Inflammatory macrophage treated with lipopolysaccharide for 4 hours (primary cell): Measurements from ENCODE around the gene MIPOL1.
"Not testable (repeated sequence)": the region's sequence is repeated elsewhere in the genome, so short reads cannot be mapped to it uniquely, and the experiment has no call there.

Experiments
- DNase-seq: peaks from one replicate; pipeline ENCODE4 v3.0.0-alpha.2; 2020

MIPOL1 gene

GRCh38 chr14:37197421-37198272 lies at the start of gene MIPOL1:
TSS of gene MIPOL1 (plus strand) at chr14:37197937. CDS start at chr14:37247889, 49,952 bp downstream.
- peak; percentile 25 for DNase-seq

- peak; percentile 57 for DNase-seq
Observed at GRCh38 chr14:37150414-37150813, 47.3 kb upstream of the MIPOL1 start.

GRCh38 chr14:37153005-37153404 lies 44.7 kb upstream of the MIPOL1 start:
- no peak for DNase-seq

- DNase-seq = no peak
Observed at GRCh38 chr14:37153483-37153882, 44.3 kb upstream of the MIPOL1 start.

DNA sequence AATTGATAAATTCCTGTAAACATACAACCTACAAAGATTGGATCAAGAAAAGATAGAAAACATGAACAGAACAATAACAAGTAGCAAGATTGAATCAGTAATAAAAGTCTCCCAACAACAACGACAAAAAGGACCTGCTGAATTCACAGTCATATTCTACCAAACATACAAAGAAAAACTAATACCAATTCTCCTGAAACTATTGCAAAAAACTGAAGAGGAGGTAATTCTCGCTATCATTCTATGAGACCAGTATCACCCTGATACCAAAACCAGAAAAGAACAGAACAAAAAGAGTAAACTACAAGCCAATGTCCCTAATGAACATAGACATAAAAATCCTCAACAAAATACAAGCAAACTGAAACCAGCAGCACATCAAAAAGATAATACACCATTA lies 39.8 kb upstream of the MIPOL1 start:
- no peak for DNase-seq

DNA sequence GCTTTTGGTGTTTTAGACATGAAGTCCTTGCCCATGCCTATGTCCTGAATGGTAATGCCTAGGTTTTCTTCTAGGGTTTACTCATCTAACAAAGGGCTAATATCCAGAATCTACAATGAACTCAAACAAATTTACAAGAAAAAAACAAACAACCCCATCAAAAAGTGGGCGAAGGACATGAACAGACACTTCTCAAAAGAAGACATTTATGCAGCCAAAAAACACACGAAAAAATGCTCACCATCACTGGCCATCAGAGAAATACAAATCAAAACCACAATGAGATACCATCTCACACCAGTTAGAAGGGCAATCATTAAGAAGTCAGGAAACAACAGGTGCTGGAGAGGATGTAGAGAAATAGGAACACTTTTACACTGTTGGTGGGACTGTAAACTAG lies 35.4 kb upstream of the MIPOL1 start:
- DNase-seq = not testable (repeated sequence)

DNA sequence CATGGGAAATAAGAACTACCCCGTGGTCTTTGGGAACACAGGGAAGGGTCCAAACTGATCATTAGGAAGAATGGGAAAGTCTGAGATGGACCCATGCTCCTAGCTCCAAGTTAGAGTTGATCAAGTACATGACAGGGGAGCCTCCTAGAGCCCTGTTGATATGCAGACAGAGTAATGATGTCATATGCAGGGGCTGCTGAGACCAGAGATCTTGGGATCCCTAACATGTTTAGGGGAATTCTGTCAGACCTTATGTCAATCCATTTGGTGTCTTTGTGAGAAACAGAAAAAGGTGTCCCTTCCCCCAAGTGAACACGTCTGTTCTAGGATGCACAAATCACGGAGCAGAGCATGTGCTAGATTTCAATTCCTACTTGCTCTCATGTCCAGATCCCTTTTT lies 31.9 kb upstream of the MIPOL1 start:
- no peak for DNase-seq

DNA sequence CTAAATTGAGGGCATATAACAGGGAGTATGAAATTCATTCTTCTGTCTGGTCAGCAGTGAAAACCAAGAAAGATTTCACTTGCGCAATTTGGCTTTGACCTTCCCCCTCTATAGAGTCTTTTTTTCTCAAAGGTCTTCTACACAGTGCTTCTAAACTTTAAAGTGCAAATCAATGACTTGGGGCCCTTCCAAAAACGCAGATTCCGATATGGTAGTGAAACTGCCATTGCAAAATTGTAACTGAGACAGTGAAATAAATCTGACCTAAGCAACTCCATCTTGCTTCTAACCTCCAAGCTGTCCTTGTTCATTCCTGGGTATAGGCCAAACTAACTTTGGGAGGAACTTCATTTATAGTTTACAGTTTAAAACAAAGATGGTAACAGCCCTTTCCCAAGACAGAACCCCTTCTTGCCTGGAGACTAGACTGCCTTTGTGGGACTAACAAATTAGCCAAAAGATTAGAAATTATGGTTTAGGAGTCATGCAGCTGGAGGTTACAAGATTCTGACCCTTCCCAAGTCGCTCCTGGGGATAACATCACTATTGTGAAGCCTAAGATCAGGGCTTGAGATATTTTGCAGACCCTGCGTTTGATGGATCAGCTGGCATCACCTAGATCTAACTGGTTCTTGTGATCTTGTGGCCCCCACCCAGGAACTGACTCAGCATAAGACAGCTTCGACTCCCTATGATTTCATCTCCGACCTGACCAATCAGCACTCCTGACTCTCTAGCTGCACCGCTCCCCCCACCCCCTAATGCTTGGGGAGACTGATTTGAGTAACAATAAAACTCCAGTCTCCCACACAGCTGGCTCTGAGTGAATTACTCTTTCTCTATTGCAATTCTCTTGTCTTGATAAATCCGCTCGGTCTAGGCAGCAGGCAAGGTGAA lies 30.3 kb upstream of the MIPOL1 start:
- no peak for DNase-seq

DNA sequence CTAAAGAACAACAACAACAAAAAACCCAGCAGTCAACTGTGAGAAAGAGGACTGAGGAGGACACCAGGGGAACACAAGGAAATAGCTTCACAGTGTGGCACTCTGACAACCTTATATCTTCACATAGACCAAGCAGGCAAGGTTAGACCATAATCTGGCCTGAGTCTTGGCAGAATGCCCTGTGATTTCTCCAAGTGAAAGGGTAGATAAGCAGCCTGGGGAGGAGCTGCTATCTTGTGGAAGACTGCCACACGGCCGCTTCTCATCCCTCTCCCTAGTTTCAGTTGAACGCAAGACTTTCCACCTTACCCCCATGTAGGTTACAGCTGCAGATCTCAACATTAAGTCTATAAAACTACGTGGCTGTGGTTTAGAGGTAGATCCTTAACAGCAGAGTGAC lies 29.0 kb upstream of the MIPOL1 start:
- DNase-seq = no peak

GRCh38 chr14:37170237-37170636 lies 27.5 kb upstream of the MIPOL1 start:
- DNase-seq = no peak

DNA sequence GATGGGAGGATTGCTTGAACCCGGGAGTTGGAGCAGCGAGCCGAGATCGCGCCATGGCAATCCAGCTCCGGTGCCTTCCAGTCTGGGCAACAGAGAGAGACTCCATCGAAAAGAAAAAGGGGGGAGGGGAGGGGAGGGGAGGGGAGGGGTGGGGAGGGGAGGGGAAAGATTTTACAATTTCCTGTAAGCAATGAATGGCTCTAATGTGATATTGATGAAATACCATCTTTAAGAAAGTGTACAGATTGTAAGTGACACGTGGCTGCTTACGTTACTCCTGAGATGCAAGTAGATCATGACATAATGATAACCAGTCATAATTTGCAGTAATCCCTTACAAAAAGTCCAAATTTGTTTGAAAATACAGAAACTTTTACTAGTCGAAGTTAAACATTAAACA lies 26.7 kb upstream of the MIPOL1 start:
- no peak for DNase-seq

- no peak for DNase-seq
Observed at GRCh38 chr14:37171678-37172023, 26.1 kb upstream of the MIPOL1 start.

GRCh38 chr14:37172024-37172869 lies 25.5 kb upstream of the MIPOL1 start, which contains the start of gene SLC25A21:
TSS of gene SLC25A21 (minus strand) at chr14:37172606.
- no peak for DNase-seq

GRCh38 chr14:37172936-37173614 lies 24.7 kb upstream of the MIPOL1 start:
- no peak for DNase-seq

DNA sequence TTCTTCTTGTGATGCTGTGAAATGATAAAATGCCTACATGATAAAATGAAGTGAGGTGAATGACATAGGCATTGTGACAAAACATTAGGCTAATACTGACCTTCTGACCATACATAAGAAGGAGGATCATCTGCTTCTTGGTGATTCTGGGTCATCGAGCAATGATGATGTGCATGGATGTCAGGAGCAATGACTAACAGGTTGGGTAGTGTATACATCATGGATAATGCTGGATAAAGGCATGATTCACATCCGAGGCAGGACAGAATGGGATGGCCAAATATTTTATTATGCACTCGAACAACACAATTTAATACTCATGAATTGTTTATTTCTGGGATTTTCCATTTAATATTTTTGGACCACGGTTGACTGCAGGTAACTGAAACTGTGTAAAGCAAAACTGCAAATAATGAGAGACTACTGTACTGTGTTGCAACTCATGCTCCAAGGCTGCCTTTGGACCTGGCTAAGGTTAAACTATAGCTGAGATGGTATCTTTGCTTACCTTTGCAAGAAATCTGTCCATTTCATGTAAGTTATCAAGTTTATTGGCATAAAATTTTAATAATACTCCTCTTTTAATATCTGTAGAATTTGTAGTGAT lies 17.7 kb upstream of the MIPOL1 start:
- no peak for DNase-seq

GRCh38 chr14:37180886-37181285 lies 16.9 kb upstream of the MIPOL1 start:
- not testable (repeated sequence) for DNase-seq

- DNase-seq = no peak
Observed at GRCh38 chr14:37181441-37181840, 16.3 kb upstream of the MIPOL1 start.

GRCh38 chr14:37184520-37184919 lies 13.2 kb upstream of the MIPOL1 start:
- DNase-seq = not testable (repeated sequence)

DNA sequence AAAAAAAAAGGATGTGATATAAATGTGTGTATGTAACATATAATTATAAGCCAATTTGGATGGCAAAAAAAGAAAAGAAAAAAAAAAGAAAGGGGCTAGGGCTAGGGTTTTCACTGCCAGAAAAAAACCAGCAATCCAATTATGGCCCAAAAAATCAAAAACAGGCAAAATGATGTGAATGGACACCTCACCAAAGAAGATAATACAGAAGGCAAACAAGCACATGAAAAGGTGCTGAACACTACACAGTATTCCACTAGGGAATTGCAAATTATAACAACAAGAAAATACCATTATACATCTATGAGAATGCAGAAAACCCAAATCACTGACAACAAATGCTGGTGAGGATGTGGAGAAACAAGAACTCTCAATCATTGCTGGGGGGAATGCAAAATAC lies 12.1 kb upstream of the MIPOL1 start:
- DNase-seq = no peak

GRCh38 chr14:37186865-37187264 lies 10.9 kb upstream of the MIPOL1 start:
- no peak for DNase-seq

- no peak for DNase-seq
Observed at GRCh38 chr14:37187294-37187693, 10.4 kb upstream of the MIPOL1 start.
